HG02642 (cell line): Measurements from ENCODE around the gene RPUSD1.
"Not testable (repeated sequence)": the region's sequence is repeated elsewhere in the genome, so short reads cannot be mapped to it uniquely, and the experiment has no call there.

ENCODE experiments used
- ATAC-seq: cut with Tn5 transposase; IDR thresholded peaks from one replicate; pipeline ENCODE4 v1.9.1; 2021; ENCODE audit warnings: mild to moderate bottlenecking; ENCODE audit not compliant: unreplicated experiment, poor library complexity

RPUSD1 gene

DNA sequence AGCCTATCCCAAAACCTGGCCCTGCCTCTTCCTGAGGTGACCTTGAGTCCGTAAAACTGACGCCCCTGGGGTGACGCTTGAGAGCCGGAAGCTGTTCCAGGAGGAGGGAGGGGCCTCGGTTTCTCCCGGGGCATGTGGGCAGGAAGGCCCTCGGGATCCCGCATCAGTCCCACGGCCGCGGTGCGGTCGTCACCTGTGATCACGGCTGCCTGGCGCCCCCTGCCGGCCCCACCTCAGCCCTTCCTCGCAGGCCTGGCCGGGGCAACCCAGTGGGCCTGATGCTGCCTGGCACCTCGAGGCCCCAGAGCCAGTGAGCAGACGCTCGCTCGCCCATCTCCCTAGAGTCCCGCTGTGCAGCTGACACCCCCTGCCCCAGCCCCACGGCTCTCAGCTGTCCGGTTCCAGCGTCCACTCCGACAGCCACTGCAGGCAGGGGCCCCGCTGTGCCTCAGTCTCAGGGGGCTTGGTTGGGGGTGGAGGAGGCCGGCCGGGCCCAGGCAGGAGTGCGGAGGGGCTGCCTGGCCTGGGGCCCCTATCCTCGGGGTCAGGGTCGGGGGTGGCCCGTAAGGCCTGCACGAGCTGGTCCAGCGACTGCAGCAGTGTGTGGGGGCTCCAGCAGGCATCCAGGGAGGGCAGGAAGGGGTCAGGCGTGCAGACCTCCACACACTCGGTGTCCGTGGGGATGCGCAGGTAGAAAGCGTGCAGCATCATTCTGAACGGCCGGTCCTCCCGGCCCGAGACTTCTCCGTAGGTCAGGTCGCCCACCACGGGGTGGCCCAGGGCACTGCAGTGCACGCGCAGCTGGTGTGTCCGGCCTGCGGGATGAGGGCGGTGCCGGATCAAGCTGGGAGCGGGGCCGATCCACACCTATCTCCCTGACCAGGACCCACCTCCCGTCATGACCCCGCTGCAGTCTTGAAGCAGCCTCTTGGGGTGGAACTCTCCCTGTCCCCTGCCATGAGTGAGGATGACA, 2.3 kb downstream of the RPUSD1 start:
- no peak for ATAC-seq

DNA sequence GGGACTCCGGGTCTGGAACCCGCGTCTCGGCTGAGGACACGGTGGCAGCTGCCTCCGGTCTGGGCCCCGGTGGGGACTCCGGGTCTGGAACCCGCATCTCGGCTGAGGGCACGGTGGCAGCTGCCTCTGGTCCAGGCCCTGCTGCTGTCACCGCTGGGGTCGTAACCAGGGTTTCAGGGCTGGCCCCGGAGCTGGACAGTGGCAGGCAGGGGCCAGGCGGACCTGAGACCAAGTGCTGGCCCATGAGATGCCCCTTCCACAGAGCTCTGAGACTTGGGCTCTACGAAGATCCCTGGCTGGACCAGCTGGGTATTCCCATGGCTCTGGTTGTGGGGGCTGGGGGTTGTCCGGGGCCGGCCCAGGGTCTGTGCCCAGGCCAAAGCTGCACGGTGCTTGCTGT, 3.8 kb downstream of the RPUSD1 start:
- ATAC-seq, result no peak

DNA sequence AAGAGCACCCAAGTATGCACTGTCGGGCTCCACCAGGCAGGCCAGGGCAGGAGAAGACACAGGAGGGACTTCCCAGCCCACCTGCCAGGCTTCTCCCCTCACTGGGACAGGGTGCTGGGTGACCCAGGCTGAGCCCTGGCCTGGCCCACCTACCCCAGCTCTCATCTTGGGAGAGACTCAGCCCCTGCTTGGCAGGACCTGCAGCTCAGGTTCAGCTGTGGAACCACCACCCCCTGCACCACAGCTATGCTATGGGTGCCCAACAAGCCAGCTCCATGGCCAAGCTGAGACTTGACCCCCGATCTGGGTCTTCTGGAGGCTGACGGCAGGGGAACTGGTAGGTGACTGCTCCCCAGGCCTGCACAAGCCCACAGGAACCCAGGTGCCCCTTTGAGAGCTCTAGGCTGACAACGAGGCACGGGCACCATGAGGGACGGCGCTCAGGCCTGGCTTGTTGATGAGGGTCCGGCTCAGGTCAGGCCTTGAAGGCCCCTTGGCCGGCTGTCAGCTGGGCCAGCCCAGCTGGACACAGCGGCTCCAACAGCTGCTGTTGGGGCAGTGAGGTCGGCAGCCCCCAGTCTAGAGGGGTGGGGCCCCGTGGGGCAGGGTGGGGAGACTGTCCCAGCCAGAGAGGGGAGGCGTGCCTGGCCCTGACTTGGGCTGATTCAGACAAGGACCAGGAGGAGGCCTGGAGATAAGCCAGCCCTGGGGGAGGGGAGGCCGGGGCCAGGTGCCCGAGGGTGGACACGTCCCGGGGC, 4.6 kb downstream of the RPUSD1 start:
- no peak for ATAC-seq

DNA sequence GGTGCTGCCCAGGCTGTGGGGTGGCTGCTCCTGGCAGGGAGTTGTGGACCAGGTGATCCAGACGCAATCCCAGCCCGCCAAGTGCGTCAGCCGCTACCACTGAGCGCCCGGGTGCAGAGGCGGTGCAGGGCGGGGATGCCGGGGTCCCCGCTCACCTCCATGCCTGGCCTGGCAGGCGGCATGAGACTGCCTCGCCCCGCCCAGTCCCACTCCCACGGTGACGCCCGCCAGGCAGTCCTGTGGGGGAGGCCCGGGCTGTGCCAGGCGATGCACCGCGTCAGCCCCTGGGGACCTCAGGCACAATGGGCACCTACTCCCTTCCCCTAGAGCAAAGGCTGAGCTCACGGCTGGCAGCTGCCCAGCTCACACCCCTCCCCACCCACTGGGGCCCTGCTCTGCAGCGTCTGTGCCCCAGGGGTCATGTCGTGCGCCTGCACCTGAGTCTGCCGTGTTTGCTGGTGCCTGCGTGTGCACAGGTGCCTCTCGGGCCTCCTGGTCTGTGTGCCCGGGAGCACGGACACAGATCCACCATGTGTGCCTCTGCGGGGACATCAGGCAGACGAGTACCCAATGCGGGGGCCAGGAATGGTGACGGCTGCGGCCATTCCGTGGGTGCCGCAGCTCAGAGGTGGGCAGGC, 5.3 kb downstream of the RPUSD1 start:
- ATAC-seq, result no peak

DNA sequence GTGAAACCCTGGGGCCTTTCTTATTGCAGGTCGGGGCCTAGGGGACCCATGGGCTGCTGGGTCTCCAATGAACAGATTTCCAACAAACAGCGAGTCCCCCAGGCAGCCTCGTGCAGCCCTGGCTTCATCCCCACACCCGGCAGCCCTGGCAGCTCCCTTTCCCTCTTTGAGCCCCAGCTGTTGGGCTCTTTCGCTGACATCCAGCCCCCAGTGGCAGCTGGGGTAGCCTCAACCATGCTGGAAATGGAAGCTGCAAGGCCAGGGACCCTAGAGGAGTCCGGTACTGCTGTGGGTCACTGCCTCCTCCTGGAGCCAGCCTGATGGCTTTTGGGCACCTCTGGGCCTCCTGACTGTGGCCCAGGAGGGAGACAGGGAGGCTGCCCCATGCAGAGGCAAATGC, 5.9 kb downstream of the RPUSD1 start:
- ATAC-seq, result no peak

DNA sequence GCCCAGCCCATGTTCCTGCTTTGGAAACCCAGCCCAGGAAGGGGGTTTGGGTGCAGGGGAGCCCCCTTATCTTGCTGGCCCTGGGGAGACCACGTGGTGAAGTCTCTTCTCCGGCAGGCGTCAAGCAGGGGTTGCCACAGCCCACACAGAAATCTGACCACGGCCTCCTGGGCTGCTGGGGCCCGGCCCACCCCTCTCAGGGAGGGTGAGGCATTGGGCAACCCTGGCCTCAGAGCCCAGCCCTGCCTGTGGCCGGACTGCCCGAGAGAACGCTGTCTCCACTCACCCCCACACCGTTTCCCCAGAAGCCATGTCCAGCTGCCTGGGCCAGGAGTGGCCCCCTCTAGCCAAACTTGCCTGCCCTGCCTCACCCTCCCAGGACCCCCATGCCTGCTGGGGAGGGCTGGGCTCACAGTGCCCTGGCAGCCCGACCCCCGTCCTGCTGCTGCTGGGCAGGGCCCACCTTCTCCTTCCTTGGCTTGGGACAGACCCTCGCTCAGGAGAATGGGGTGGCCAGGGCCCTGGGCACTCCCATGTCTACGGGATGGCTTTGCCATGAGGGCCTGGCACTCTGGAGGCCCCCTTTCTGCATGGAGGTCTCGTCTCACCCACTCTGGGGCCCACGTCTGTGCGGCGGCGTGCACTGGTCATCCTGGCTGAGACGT, 6.7 kb downstream of the RPUSD1 start:
- ATAC-seq, result no peak

DNA sequence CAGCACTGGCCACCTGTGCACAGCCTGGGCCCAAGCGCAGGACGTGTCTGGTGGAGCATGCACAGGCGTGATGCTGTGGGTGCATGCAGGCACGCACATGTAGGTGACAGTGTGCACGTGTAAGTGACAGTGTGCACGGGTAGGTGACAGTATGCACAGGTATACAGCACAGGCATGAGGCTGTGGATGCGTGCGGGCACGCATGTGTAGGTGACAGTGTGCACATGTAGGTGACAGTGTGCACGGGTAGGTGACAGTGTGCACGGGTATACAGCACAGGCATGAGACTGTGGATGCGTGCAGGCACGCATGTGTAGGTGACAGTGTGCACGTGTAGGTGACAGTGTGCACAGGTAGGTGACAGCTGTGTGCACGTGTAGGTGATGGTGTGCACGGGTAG, 7.9 kb downstream of the RPUSD1 start:
- no peak for ATAC-seq

DNA sequence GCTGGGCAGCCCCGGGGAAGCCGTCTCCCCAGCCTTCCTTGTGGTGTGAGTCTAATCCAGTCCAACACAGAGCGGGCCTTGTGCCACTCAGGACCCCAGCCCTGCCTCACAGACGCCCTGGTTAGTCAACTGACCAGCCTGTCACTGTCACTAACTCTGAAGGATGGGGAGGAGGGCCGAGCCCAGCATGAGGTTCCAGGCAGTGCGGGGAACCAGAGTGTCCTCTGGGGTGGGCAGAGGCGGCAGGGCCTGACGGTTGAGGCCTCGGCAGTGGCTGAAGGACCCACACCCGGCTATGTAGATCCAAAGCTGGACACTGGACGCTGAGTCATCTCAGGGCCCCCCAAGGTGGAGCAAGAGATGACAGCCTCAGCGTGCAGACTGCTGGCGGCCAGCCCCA, 8.6 kb downstream of the RPUSD1 start:
- ATAC-seq, result no peak

DNA sequence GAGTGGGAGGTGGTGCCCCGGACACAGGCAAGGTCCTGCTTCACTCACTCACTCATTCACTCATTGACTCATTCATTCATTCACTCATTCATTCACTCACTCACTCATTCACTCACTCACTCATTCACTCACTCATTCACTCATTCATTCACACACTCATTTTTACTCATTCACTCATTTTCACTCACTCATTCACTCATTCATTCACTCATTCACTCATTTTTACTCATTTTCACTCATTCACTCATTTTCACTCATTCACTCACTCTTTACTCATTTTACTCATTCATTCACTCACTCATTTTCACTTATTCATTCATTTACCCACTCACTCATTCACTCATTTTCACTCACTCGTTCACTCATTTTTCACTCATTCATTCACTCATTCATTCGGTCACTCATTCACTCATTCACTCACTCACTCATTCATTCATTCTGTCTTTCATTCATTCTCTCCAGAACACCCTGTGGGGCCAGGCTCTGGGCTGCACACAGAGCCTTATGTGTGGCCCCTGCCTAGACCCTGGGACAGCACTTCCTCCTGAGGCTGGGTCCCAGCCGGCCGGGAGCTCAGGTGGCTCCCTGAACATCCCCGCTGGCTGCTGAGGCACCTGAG, 9.2 kb downstream of the RPUSD1 start:
- ATAC-seq, result no peak

DNA sequence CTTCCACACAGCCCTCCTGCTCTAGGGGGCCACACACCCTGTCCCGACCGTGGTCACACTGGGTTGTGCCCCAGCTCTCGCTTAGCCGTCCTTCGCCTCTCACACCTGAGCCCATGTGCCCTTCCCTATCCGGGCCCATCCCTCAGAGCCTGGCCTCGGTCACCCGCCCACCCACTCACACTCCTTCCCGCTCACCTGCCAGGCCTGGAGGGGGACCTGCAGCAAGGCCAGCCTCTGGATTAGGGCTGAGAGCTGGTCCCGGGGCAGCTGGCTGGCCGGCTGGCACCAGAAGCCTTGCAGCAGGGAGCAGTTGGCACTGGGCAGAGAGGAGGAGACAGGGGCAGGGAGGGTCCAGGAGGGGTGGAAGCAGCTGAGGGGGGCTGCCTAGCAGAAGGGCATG, 9.7 kb downstream of the RPUSD1 start:
- ATAC-seq, result no peak

DNA sequence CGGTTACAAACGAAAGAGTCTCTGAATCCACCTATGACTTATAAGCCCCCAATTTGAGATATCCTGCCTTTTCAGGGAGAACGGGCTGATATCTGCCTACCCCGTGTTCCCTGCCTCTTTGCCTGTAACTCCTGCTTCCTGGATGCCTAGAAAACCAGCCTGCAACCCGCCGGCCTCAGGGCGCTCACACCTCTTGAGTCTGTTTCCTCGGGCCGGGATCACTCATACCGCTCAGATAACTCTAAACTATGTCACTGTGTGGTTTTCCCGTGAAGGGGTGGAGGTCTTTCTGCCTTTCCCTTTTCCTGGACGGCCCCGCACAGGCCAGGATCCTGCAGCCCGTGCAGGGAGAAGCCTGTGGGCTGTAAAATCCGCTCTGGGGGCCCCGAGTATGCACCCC, 10.4 kb downstream of the RPUSD1 start:
- no peak for ATAC-seq

DNA sequence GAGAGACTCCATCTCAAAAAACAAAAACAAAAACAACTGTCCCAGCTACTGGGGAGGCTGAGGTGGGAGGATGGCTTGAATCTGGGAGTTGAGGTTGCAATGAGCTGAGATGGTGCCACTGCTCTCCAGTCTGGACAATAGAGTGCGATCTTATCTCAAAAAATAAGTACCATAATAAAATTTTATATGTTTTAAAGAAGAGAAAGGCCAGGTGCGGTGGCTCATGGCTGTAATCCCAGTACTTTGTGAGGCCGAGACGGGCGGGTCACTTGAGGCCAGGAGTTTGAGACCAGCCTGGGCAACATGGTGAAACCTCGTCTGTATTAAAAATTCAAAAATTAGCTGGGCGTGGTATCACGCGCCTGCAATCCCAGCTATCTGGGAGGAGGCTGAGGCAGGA, 11.4 kb downstream of the RPUSD1 start:
- no peak for ATAC-seq

DNA sequence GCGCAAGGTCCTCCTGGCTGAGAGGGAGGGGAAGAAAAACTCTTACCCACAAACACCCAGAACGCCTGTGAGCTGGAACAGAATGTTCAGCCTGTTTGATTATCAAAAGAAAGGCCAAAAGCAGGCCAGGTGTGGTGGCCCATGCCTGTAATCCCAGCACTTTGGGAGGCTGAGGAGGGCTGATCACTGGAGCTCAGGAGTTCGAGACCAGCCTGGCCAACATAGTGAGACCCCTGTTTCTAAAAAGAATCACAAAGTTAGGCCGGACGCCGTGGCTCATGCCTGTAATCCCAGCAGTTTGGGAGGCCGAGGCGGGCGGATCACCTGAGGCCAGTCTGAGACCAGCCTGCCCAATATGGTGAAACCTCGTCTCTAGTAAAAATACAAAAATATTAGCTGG, 11.9 kb downstream of the RPUSD1 start:
- not testable (repeated sequence) for ATAC-seq

DNA sequence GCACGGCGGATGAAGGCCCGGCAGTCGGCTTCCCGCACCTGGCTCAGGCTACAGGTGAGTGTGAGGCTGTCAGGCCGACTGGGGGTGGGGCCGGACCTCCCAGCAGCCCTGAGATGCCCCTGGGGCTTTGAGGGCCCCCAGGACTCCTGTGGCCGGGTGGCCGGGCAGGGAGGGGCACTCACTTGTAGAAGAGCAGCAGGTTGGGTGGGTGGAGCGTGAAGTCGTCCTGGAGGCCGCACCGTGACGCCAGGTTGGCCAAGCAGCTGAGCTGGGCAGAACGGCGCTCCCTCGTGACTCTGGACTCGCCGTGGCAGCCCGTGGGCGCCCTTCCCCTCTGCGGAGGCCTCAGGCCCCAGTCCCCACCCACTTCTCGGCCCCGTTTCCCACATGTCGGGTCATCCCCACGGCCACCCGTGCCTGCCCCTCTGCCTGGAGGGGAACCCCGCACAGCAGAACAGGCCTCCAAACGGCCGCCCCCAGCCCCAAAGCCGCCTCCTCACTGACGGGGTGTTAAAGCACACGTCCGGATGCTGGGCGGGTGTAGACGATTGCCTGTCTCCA, 12.9 kb downstream of the RPUSD1 start:
- ATAC-seq, result no peak

DNA sequence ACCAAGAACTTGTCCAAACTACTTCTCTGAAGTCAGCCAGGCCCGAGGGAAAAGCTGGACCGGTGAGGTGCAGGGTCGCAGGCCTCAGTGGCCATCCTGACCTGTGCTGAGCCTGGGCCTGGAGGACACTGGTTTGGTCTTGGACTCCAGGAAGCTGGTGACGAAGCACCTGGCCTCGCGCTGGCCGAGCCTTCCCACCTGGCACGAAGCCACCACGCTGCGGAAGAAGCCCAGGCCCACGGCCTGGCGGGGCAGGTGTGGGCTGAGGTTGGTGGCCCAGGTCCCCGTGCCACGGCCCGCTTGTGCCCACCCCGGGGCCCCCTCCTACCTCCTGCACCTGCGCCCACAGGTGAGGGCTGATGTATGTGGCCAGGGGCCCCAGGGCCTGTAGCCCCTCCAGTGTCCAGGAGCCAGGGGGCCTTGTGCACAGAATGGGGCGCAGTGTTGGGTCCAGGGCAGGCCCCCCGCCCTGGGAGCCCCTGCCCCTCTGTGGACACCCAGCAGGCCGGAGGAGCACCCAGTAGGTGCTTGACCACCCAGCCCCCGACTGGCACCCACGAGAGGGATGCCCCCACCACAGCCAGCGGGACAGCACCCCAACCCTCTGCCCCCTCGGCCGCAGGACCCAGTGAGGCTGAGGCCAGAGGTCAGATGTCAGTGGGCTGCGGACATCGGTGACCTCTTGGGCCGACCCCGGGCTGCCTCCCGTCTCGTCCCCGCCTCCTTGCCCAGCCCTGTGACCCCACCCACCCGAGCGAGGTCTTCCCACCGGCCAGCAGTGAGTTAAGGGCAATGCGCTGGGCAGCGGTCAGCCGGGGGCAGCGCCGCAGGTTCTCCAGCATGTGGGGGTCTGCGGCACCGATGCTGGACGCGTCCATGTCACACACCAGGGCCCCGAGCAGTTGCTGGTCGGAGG, 13.8 kb downstream of the RPUSD1 start:
- no peak for ATAC-seq

DNA sequence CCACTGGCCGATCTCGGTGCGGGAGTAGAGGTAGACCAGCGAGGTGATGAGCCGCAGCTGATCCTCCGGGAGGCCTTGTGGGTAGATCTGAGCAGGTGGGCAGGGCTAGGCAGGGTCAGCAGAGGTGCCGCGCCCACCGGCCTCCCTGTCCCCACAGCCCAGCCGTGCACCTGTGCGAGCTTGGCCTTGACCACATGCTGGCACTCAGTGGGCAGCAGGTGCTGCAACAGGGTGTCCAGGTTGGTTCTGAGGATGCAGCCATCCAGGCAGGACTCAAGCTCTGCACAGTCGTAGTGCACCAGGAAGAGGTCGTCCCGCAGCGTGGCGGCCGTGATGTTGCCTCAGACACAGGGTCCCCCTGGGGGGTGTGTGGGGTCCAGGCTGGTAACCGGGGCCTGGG, 15.2 kb downstream of the RPUSD1 start:
- ATAC-seq, result no peak

DNA sequence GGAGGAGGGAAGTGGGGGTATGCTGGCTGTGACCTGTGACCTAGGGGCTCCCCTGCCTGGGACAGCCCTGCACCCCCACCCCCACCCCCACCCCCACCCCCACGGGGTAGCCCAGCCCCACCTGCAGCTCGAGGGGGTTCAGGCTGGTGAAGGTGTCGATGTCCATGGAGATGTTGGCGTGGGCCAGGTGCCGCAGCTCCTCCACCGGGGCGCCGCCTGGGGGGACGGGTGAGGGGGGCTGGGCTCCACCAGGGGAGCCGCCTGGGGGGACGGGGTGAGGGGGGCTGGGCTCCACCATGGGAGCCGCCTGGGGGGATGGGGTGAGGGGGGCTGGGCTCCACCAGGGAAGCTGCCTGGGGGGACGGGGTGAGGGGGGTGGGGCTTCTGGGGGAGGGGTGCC, 17.8 kb downstream of the RPUSD1 start:
- ATAC-seq, result no peak

DNA sequence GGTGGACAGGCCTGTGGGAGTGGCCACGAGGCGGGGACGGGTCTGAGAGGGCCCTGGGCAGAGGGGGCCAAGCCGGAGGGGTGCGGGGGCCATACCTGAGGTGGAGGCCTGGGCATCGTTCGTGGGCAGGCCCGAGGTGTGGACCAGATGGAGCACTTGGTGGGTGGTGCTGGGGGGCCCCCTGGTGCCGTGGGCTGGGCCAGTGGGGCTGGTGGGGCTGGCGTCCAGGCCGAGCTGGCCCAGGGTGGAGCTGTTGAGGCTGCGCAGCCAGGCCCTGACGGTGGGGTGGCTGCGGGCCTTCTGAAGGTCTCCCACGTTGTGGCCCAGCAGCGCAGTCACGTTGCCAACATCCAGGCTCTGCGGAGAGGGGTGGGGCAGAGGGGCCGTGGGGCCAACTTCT, 18.2 kb downstream of the RPUSD1 start:
- no peak for ATAC-seq
